GM21528 (cell line): Measurements from ENCODE around the gene GGA2.

Experiments used
- ATAC-seq: cut with Tn5 transposase; IDR thresholded peaks from one replicate; pipeline ENCODE4 v1.9.1; 2021; ENCODE audit warnings: mild to moderate bottlenecking, moderate library complexity; ENCODE audit not compliant: unreplicated experiment, low FRiP score

GGA2 gene

DNA sequence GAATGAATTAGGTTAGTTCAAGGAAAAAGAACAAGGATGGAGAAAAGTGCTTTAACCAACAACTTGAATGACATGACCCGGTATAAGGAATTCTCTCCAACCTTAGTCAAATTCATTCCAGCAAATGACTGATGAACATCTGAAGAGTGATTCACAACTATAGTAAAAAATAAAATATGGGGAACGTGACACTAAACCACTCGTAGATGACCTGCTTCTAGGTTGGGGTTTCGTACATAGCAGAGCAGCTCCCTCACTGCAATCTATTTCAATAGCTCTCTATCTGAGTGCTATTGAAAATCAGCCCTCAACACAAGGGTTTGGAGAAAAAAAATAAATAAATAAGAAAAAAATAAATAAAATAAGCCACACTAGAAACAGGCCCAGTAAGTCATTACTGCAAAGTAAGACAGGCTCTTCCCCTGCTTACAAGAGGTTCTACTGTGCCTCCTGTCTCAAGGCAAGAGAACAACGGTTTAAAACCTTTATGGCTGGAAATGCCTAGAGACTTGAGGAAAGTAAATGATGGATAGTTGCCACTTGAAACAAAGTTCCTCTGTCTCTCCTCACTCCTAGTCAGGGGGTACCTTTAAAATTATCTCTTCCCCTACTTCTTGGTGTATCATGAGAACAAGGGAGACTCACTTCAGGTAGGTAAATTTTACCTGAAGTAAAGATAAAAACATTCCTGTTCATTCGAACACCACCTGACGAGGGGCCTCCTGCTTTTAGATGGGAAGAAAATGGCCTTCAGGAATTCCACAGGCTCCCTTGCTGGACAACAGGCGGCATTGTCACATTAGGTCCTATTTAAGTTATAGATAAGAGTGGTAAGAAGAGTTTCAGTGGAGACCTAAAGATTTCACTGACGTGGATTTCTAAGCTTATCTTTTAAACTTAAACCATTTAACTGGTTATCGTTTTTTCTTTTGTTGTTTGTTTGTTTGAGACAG is 77.8 kb downstream of the GGA2 start:
- no peak for ATAC-seq

DNA sequence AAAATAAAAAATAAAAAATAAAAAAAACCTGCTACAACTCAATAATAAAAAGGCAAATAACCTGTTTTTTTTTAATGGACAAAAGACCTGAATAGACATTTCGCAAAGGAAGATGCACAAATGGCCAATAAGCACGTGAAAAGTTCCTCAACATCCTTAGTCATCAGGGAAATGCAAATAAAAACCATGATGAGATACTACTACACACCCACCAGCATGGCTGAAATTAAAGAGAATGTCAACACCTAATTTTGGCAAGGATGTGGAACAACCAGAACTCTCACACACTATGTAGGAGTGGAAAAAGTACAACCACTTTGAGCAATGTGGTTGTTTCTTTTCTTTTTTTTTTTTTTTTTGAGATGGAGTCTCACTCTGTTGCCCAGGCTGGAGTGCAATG is 81.9 kb downstream of the GGA2 start:
- ATAC-seq: no peak

DNA sequence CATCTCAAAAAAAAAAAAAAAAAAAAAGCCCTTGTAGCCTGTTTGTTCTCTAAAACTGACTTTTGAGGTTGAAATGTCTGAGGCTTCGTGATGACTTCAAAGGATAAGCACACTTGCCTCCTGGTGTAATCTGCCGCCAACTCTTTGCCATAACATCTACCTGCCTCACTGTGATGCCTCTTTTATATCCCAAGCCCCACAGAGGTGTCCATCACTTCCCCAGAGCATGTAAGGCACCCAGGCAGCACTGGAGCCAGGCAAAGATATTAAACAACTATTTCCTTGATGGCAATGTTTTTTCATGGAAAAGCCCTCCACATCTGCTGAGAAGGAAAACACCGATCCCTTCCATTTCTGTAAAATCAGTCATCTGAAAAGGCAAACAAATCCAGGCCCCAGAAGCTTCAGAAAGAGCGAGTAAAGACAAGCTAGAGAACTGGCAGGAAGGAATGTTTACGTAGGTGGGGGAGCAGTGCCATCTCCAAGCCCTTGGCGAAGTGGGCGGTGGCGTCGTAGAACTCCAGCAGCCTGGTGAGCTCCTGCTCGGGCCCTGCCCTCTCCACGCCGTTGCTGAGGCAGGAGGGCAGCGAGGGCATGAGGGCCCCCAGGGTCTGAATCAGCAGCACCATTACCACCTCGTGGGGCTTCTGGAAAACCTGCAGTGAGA is 85.9 kb downstream of the GGA2 start:
- ATAC-seq: no peak

DNA sequence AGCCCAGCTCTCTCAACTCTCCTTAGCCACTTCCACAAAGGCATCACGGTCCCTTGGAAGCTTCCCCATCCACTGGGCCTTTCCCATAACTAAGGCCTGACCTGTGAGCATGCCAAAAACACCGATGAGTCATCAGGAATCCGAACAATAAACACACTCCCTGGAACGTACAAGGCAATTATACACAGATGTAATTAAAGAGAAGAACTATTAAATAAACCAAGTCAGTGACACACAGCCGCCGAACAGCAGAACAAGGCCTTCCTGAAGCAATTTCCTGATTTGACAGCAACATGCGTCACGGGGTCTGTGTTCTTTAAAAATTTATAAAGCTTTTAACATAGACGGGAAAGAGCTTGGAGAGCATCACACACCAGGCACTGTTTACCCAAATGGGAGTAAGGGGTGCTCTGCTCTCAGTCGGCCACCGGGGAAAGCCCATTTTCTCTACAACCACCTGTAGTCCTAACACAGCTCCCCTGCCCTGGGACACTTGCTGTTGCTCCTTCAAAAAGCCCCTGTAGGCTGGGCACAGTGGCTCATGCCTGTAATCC is 86.7 kb downstream of the GGA2 start:
- no peak for ATAC-seq

DNA sequence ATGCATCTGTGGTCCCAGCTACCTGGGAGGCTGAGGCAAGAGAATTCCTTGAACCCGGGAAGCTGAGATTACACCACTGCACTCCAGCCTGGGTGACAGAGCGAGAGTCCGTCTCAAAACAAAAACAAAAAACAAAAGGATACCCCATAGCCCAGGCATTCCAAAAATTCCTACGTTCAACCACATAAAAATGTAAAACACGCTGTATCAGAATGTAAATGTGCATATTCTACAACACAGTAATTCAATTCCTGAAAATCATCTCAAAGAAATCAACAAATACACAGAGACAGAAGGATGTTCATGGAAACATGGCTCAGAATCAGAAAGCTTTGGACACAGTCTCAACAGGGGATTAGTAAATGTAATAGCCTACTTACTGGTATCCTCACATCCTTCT is 90.3 kb downstream of the GGA2 start:
- no peak for ATAC-seq

DNA sequence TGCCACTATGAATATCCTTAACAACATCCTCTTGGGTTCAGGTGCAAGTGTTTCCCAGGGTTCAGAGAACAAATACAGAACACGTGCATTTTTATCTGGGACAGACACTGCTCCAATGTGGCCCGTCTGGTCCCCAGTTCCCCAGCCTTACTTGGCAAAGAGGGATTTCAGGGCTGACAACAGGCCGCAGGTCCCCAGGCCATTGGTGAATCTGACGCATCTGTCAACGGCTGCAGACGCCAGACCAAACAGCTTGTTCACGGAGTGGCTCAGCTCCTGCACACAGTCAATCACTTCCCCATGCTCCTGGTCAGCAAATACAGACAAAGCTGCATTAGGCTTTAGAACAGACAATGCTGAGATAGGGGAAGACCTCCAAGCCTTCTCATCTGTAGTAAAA is 93.5 kb downstream of the GGA2 start:
- no peak for ATAC-seq

DNA sequence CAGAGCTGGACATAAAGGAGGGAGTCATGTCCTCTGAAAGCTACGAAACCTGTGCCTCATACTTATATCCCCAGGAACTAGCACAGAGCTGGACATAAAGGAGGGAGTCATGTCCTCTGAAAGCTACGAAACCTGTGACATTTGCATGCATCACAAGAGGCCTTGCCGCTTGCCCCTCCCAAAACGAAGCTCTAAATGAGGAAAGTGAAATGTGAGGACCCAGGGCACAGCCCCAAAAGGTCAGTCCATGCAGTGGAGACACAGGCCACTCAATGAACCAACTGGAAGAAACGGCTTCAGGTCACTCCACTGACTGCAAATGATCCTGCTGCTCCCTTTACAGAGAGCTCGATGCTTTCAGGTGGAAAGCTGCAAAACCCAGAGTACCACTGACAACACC is 95.6 kb downstream of the GGA2 start:
- no peak for ATAC-seq
